ENCODE results near the gene PTPRH.
"Not testable (repeated sequence)": the region's sequence is repeated elsewhere in the genome, so short reads cannot be mapped to it uniquely, and the experiment has no call there.

The PTPRH gene

DNA sequence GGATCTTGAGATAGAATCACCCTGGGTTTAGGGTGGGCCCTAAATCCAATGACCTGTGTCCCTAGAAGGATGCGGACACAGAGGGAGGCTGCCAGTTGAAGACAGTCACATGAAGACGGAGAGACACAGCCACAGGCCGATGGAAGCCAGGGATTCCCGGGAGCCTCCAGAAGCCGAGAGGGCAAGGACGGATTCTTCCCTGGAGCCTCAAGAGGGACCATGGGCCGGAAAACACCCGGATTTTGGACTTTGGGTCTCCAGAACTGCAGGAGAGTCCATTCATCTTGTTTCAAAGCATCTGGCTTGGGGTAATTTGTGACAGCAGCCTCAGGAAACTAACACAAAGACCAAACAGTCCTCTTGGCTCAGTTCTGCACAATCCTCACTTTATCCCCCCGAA, 17.0 kb upstream of the PTPRH start:
- DNase-seq = no peak

DNA sequence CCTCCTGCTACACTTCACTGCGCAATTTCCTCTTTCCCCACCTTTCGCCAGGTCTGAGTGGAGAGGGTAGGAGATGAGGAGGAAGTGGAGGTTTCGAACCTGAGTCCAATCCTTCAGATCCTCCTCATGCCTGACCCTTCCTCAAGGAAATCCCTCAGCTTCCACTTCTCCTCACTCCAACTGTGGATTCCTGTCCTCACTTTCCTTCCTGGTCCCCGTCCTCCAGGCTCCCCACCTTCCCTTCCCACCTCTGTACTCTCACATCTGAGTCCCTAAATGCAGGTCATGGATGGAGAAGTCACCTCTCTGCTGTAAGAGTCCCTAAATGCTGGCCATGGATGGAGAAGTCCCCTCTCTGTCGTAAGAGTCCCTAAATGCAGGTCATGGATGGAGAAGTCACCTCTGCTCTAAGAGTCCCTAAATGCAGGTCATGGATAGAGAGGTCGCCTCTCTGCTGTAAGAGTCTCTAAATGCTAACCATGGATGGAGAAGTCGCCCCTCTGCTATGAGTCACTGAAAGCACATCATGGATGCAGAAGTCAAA, 16.2 kb upstream of the PTPRH start:
- DNase-seq = no peak

DNA sequence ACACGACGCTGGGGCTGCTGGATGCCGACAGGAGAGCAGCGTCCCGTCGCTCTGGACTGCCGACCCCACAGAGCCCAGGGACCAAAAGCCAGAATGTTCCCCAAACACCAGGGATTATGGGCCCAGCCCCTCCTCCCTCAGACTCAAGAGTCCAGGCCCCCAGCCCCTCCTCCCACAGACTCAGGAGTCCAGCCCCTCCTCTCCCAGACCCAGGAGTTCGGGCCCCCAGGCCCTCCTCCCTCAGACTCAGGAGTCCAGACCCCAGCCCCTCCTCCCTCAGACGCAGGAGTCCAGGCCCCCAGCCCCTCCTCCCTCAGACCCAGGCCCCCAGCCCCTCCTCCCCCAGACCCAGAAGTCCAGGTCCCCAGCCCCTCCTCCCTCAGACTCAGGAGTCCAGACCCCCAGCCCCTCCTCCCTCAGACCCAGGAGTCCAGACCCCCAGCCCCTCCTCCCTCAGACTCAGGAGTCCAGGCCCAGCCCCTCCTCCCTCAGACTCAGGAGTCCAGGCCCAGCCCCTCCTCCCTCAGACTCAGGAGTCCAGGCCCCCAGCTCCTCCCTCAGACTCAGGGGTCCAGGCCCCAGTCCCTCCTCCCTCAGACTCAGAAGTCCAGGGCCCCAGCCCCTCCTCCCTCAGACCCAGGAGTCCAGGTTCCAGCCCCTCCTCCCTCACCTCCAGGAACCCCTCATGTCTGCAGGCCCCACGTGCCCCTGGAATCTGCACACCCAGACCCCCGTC, 15.5 kb upstream of the PTPRH start:
- DNase-seq = not testable (repeated sequence)

DNA sequence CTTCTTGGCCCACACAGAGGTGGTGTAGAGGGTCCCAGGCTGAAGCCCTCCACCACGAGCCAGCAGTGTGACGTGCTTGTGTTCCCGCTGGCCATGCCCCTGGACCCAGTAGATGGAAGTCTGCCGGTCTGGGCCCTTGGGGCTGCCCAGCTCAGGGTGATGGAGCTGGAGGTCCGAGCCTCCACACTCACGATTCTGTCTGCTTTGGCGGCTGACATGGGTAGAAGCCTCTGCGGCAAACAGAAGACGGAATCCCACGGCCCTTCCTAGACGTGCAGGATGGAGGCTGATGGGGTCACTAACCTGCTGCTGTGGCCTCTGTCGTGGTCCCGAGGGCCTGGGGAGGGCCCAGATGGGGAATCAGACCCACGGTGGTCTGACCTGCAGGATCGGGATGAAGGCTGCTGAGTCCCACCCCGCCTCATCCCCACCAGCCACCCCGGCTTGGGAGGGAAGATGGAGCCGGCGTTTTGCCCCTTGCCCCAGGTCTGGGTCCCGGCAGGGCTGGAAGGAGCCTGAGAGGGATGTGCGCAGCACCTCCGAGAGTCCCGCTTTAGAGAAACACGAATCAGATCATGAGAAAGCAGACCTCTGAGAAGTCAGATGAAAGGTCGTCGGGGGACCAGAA, 14.9 kb upstream of the PTPRH start:
- DNase-seq = no peak

DNA sequence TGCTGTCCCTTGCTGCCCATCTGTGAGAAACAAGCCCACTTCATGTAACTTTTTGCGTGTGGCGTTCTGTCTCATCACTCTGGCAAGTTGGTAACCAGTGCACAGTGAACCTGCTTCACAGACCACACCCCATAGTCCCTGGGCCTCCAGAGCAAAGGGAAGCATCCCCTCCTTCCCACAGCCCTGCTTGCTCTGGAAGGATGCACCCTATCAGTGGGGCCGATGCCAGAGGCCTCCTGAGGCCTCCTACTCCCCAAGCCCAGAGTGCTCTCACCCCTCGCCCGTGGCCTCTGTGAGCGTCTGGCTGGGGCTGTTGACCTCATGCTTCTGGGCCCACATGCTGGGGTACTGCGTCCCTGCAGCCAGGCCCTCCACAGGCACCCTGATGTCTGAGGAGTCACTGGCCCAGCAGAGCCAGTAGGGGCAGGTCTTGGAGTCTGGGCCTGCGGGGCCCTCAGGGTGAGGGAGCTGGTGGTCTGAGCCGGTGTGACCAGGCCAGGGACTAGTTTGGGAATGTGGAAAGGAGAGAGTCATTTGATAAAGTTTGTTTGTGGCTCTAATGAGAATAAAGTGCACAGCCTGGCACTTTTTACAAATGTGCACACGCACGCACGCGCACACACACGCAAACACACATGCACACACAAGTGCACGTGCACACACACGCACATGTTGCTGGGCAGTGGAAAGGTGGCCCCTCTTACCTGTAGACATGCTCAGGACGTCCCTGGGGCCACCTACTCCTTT, 14.2 kb upstream of the PTPRH start:
- no peak for DNase-seq

DNA sequence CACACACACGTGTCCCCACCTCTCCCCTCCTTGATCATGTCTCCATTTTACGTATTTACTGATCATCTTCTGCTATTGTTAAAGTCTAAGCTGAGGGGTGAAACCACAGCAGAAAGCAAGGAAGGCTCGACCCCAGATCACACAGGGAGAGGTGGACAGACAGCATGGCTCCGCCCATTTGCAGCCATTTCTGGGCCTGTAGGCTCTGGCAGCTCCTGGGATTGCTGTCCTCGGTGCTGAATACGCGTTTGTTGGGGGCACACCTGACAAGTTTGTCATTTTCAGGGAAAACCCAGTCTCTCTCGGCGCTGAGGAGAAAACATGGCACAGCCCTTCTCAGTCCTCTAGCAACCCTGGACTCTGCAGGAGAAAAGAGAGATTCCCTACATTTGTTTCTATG, 11.2 kb upstream of the PTPRH start:
- DNase-seq = no peak

DNA sequence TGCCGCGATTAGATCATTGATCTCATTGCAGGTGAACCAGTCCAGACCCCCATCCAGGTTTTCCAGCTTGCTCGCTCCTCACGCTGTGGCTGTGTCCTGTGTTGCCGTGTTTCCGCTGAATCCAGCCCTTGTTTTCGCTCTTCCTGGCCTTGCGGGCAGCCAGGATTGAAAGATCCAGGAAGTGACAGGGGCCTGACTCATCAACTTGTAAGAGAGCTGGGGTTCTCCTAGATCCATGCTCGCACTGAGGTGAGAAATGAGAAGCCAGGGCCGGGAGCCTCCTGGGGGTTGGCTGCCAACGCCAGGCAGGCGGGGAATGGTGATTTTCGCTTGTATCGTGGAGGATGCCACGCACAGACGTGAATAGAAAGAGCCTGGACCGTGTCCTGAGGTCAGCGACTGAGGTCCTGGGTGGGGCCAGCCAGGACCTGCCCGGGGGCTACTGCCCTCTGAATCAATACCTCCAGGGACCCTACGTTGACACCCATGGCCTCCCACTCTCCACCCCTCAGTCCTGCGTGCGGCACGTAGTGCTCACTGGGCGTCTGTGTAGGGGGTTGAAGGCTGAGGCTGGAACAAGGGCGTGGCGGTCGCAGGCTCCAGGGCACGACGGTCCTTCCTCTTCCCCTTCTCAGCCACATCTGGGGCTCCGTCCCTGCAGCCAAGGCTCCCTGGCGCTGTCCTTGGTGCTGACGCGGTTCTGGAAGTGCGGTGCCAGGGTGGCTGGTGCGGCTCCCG, 7.3 kb upstream of the PTPRH start:
- DNase-seq = peak; percentile 89

DNA sequence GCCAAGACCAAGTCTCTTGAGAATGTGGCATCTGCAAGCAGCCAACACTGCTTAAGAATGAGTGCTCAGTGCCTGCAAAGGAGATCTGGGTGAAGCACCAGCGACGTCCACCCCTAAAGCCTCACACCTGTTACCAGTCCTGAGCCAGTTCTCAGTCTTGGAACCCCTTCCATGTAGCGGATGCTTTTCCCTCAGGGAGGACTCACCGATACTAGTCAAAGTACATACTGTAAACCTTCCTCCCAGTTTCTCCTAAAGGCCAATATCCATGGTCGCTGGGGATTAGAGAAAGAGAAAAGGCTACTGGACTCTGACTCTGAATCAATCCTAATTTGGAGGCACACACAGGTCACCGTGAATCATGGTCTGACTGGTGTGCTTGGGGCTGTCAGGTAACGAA, 4.2 kb upstream of the PTPRH start:
- DNase-seq = no peak

DNA sequence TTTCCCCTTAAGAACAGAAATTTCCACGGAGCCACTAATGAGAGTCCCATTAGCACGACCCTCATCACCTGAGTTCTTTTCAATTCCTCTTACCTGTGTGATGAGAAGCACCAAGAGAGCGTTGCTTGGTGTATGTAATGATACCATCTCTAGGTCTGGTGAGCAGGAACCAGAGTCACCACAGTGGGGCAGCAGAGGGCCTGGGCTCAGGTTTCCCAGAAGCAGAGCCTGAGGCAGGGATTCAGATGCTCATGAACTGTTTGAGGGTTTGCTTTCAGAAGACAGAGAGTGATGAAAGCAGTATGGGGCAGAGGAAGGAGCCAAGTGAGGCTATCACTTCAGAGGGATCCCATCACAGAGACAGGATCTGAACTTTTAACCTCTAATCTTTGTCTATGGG, 3.1 kb upstream of the PTPRH start:
- DNase-seq = no peak

DNA sequence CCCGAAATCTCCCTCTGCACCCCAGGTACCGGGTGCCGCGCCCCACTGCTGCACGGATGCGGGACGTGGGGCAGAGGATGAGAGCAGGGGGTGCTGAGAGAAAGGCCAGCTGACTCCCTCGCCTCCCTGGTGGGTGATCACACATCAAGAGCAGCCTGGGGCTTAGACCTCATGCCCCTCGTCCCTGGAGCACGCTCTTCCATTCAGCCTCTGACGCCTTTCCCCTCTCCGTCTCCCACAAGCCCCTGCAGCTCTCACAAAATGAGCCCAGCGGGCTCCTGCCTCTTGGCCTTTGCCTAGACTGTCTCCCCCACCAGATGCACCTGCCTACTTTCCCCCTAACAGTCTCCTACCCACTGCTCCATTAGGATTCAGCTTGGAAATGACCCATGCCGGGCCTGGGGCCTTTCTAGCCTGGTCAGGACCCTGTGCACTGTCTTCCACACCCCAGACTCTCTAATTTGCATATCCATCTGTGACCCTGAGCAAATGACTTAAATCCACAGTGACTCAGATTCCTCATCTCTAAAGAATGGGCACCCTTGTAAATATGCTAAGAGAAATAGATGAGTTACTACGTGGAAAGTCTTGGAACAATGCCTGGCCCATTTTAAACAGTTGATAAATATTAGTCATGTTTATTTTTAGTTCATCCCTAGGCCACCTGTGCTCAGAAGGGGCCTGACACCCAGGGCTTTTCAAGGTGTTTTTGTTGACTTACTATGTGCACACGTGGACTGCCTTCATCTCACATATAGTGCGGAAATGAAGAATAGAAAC, 582 bp upstream of the PTPRH start:
- DNase-seq = no peak

DNA sequence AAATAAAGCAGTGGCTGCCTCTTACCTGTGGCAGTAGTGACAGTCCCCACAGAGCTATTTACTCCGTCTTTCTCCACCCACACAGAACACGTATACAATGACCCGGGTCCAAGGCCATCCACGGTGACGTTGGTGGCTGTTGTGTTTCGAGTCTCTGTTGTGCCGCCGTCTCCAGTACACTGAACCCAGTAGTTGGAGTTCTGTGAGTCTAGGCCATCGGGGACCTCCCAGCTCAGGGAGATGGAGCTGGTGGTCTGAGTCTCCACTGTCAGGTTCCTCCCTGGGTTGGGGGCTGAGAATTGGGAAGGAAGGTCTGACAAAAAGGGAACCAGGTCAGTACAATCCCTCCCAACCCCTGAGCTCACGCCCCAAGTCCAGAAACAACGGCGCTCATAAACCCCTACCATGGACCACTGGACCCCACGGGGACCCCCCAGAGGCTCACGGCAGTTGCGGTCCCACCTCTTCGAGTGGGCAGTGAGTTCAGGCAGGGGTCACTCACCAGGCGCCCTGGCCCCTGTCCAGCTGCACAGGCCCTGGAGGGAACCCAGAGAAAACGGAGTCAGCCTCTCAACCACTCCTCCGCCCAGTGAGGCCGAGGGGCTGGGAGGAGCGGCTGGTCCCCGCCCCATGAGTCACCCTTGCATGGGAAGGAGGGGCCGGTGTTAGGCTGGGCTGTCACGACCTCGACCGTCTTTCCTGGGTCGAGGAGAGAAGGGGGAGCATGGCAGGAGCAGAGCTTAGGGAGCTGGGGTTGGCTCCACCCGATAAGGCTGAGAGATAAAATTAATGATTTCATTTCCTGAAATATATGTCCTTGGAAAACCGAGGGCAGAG, 2.4 kb downstream of the PTPRH start:
- DNase-seq = peak; percentile 78

DNA sequence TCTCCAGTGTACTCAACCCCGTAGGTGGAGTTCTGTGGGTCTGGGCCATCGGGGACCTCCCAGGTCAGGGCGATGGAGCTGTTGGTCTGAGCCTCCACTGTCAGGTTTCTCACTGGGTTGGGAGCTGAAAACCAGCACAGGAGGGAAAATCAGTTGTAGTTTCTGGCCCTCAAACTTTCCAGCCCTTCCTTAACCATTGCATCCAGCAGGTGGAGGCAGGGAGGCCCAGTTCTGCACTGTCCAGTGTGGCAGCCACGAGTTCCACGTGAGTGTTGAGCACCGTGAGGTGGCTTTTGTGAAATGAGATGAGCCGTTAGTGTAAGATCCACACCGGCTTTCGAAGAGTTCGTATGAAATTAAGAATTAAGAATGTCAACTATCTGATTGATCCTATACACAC, 7.1 kb downstream of the PTPRH start:
- not testable (repeated sequence) for DNase-seq

DNA sequence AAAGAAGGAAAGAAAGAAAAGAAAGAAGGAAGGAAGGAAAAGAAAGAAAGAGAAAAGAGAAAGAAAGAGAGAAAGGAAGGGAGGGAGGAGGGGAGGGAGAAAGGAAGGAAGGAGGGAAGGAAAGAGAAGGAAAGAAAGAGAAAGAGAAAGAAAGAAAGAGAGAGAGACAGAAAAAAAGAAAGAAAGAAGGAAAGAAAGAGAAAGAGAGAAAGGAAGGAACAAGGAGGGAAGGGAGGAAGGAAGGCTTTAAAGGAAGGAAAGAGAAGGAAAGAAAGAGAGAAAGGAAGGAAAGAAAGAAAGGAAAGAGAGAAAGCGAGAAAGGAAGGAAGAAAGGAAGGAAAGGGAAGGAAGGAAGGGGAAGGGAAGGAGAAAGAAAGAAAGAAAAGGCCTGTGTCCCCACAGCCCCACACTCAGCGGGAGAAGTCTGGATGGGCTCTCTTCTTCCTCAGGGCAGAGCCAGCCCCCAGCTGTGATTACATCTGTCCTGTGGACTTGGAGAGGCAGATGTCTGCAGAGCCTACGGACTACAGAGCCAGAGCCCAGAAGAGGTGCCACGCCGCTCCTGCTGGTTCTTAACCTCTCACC, 9.6 kb downstream of the PTPRH start:
- DNase-seq = no peak

DNA sequence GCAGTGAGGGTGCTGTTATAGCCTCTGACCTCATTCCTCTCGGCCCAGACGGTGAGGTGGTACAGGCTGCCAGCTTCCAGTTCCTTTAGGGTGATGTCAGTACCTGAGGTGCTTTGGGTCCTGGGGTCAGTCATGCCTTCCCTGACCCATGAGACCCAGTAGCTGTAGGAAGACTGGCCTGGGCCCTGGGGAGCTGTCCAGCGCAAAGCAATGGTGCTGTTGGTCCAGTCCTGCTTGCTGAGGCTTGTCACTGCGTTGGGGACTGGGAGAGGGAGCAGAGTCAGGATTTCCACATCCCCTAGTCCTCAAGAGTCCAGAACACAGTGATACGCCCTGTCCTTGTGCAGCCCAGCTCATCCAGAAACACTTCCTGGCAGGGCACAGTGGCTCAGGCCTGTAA, 10.7 kb downstream of the PTPRH start:
- no peak for DNase-seq

DNA sequence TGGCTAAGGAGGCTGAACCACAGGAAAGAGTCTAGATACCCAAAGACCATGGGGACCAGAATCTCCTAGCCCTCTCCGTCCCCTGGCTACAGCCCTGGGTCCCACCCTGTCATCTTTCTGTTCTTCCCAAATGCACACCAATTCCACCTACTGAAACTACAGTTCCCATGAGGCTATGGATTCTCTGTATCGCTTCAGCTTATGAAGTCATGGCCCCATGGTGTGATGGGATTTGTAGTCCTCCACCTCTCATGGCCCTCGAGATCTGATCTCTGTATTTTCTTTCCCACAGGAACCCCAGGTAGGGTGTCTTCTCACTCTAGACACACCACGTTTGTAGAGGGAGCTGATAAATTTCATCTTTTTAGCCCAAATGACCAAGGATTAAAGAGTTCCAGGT, 11.8 kb downstream of the PTPRH start:
- no peak for DNase-seq

DNA sequence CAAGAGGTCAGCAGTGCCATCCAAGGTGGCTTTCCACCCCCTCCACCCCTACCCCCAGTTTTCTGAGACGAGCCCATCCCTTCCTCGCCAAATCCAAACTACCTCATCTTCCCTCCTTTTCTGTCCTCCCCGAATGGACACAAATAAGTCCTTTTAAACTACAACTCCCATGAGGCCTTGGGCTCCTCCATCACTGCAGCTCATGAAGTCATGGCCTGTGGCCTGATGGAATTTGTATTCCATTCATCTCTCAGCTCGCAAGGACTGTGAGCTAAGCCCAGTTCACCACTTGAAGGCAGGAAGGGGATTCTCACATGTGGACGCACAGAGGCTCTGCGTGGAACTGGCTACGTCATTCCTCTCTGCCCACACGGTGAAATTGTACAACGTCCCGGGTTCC, 12.5 kb downstream of the PTPRH start:
- no peak for DNase-seq

DNA sequence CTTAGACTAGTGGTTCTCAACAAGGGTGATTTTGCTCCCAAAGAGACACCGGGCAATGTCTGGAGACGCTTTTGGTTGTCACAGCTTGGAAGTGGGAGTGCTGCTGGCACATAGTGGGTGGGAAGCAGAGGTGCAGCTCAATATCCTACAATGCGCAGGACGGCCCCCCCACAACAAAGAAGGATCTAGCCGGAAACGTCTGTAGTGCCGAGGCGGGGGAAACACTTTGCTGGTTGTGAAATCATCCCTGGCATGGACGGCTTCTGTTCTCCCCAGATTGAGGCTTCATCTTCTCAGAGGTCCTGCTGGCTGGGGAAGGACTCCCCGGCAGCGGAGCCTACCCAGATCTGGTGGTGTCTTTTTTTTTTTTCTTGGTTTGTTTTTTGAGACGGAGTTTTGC, 15.8 kb downstream of the PTPRH start:
- no peak for DNase-seq

DNA sequence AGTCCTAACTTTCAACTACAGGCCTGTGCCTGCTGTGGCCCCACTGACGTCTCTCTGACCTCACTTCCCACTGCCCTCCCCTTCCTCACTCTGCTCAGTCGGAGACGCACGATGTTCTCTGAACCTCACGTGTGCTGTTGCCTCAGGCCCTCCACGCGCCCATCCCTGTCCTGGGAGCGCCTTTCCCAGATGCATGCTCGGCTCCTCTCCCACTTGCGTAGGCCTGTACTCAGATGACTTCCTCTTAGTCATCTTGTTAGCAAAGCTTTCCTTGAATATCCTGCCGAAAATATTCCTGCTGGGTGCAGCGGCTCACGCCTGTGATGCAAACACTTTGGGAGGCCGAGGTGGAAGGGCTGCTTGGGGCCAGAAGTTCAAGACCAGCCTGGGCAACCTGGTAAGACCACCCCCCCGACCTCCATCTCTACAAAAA, 19.9 kb downstream of the PTPRH start:
- no peak for DNase-seq

DNA sequence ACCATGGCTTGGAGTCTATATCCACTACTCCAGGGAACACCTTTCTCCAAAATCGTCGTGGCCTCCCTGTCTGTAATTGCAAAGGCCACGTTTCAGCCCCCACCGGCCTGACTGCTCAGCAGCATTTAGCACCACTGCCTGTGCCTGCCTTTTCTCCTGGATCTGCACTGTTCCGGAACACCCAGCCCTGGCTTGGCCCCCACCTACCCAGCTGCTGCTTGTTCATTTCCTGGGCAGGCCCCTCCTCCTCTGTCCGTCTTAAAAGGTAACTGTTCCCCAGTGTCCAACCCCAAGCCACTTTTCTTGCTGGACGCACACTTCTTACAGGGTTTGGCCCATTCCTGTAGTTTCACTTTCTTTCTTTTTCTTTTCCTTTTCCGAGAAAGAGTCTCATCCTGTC, 20.7 kb downstream of the PTPRH start:
- DNase-seq = no peak

DNA sequence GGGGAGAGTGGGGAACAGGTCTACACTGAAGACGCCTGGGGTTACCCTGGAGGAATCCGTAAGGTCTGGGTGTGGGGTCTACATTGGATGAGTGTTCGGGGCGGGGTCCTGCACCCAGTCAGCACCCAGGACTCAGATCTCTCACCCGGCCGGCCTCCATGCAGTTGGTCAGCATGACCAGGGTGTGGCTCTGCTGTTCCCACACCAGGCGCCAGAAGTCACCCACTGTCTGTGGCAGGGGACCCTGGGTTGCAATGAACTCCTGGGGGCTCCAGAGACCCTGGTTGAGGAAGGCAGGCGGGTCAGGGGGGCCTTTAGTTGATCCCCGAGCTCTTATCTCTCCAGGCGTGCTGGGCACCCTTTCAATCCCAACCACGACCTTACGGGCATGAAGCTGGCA, 23.2 kb downstream of the PTPRH start:
- no peak for DNase-seq

DNA sequence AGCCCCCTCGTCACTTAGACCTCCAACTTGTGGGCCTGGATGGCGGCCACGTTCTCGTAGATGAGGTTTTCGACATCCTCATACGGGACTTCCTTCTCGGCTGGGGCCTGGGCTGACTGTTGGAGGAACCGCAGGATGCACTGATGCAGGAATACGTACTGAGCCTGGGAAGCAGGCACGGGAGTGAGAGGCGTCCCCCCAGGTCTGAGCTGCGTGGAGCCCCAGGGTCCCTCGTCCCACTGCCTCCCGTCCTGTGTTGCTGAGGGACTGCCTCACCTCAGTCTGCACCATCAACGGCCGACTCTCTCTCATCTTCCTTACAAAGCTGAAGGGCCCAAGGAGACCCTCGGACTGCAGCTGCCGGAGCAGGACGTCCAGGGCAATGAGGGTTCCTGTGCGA, 27.6 kb downstream of the PTPRH start:
- no peak for DNase-seq
